Liver (tissue), 9 donors: ENCODE data around the gene SPSB1. TPM values are rescaled to one million over a fixed set of nuclear protein-coding genes. Genes with fewer than 3 reads are reported as not detected.
"Not testable (repeated sequence)": the region's sequence is repeated elsewhere in the genome, so short reads cannot be mapped to it uniquely, and the experiment has no call there.

Experiments
- DNase-seq: peaks from one replicate; pipeline ENCODE4 v3.0.0-alpha.2; 2017; ENCODE audit warnings: low spot score
- H3K27ac ChIP-seq, 2 donors: one replicate each; pipeline ENCODE4 v1.7.0; 2013; ENCODE audit warnings: inconsistent platforms in 2 of 2, low read length in 2 of 2, control low read depth in 1 of 2, low read depth in 1 of 2, mild to moderate bottlenecking in 1 of 2
- H3K27me3 ChIP-seq, 4 donors: one replicate each; pipeline versions ENCODE4 v1.6.1 to v1.7.0; 2013; ENCODE audit warnings: low read length in 3 of 4, inconsistent platforms in 1 of 4, mild to moderate bottlenecking in 1 of 4, moderate library complexity in 1 of 4; ENCODE audit not compliant: control insufficient read depth in 4 of 4, insufficient read depth in 4 of 4
- H3K36me3 ChIP-seq, 4 donors: one replicate each; pipeline versions ENCODE4 v1.6.1 to v1.7.0; 2013; ENCODE audit warnings: low read length in 3 of 4, mild to moderate bottlenecking in 3 of 4, low read depth in 1 of 4, moderate library complexity in 1 of 4; ENCODE audit not compliant: control insufficient read depth in 4 of 4, insufficient read depth in 3 of 4
- H3K4me1 ChIP-seq, 4 donors: one replicate each; pipeline versions ENCODE4 v1.6.1 to v1.7.0; 2013; ENCODE audit warnings: low read length in 3 of 4, mild to moderate bottlenecking in 3 of 4, moderate library complexity in 1 of 4; ENCODE audit not compliant: control insufficient read depth in 4 of 4, insufficient read depth in 4 of 4
- H3K4me3 ChIP-seq, 3 donors: one replicate each; pipeline versions ENCODE4 v1.6.1 to v1.7.0; 2013; ENCODE audit warnings: low read length in 3 of 3, control low read depth in 1 of 3, low read depth in 1 of 3, mild to moderate bottlenecking in 1 of 3
- H3K9ac ChIP-seq, 2 donors: one replicate each; pipeline ENCODE4 v1.7.0; 2013; ENCODE audit warnings: low read length in 2 of 2, mild to moderate bottlenecking in 2 of 2, moderate library complexity in 2 of 2, control low read depth in 1 of 2, low read depth in 1 of 2
- H3K9me3 ChIP-seq, 4 donors: one replicate each; pipeline versions ENCODE4 v1.6.1 to v1.7.0; 2013; ENCODE audit warnings: low read length in 3 of 4; ENCODE audit not compliant: control insufficient read depth in 4 of 4
- EGR1 ChIP-seq, 2 donors: IDR thresholded peaks; 2 replicates each; pipeline ENCODE4 v1.6.1; 2016 to 2018; ENCODE audit warnings: antibody characterized with exemption in 2 of 2, low read depth in 2 of 2
- FOXA1 ChIP-seq: IDR thresholded peaks from 2 replicates; pipeline ENCODE4 v1.6.1; 2016; ENCODE audit warnings: antibody characterized with exemption
- FOXA2 ChIP-seq: IDR thresholded peaks from 2 replicates; pipeline ENCODE4 v1.6.1; 2016; ENCODE audit warnings: antibody characterized with exemption
- GABPA ChIP-seq, 2 donors: IDR thresholded peaks in 1 of 2; conservative IDR thresholded peaks in 1 of 2; 2 replicates each; pipeline ENCODE4 v1.6.1; 2016; ENCODE audit warnings: antibody characterized with exemption in 2 of 2, mild to moderate bottlenecking in 1 of 2, moderate library complexity in 1 of 2
- HNF4A ChIP-seq, 2 donors: conservative IDR thresholded peaks; 2 replicates each; pipeline ENCODE4 v1.6.1; 2016; ENCODE audit warnings: antibody characterized with exemption in 2 of 2, mild to moderate bottlenecking in 2 of 2
- JUND ChIP-seq, 2 donors: IDR thresholded peaks; 2 replicates each; pipeline ENCODE4 v1.6.1; 2016; ENCODE audit warnings: antibody characterized with exemption in 2 of 2
- MAX ChIP-seq: IDR thresholded peaks from 2 replicates; pipeline ENCODE4 v1.6.1; 2016; ENCODE audit warnings: antibody characterized with exemption
- RAD21 ChIP-seq, 2 donors: IDR thresholded peaks; 2 replicates each; pipeline ENCODE4 v1.6.1; 2016; ENCODE audit warnings: antibody characterized with exemption in 2 of 2, mild to moderate bottlenecking in 2 of 2
- RXRA ChIP-seq, 2 donors: IDR thresholded peaks; 2 replicates each; pipeline ENCODE4 v1.6.1; 2017 to 2018; ENCODE audit warnings: antibody characterized with exemption in 2 of 2, mild to moderate bottlenecking in 1 of 2
- SP1 ChIP-seq: IDR thresholded peaks from 2 replicates; pipeline ENCODE4 v1.6.1; 2018; ENCODE audit warnings: antibody characterized with exemption, mild to moderate bottlenecking
- TAF1 ChIP-seq: conservative IDR thresholded peaks from 2 replicates; pipeline ENCODE4 v1.6.1; 2016; ENCODE audit warnings: antibody characterized with exemption, mild to moderate bottlenecking
- YY1 ChIP-seq: IDR thresholded peaks from 2 replicates; pipeline ENCODE4 v1.6.1; 2016; ENCODE audit warnings: antibody characterized with exemption, mild to moderate bottlenecking
- WGBS: extraction: QIAGEN DNeasy Blood & Tissue Kit; methylation state at CpG from one replicate; pipeline ENCODE4 v1.1.7; 2013; 5-methylcytosine and 5-hydroxymethylcytosine counted together
- polyA plus RNA-seq, 2 donors: library from polyadenylated mRNA; stranded (reverse) in 1 of 2; unstranded in 1 of 2; fragments of 200-250 nt in 1 of 2; fragments of >200 nt in 1 of 2; fragmentation: Nextera tagmentation in 1 of 2; extraction: Ambion mirVana in 1 of 2; gene quantifications; one replicate each; pipeline versions ENCODE4 v1.2.1 to v1.2.3, GENCODE V29; 2013 to 2015
- total RNA-seq, 2 donors: library from RNA; depleted of rRNA; stranded (reverse); fragments of >200 nt; gene quantifications; one replicate each; pipeline ENCODE4 v1.2.3, GENCODE V29; 2014
- TF ChIP-seq, protein P1 (sequence below): IDR thresholded peaks from 2 replicates; pipeline ENCODE4 v1.6.1; 2016; ENCODE audit warnings: antibody characterized with exemption, mild to moderate bottlenecking
- TF ChIP-seq, protein P2 (sequence below): IDR thresholded peaks from 2 replicates; pipeline ENCODE4 v1.6.1; 2016; ENCODE audit warnings: antibody characterized with exemption
- TF ChIP-seq, protein P3 (sequence below): IDR thresholded peaks from 2 replicates; pipeline ENCODE4 v1.6.1; 2016; ENCODE audit warnings: antibody characterized with exemption
- donor health status: healthy.
- donor health status: healthy.
- donor health status: healthy.
- donor health status: healthy.
- donor health status: healthy.

Gene SPSB1
- total and polyA plus RNA-seq, 4 donors: 4.1 to 22.6 (median 14.8) TPM

DNA sequence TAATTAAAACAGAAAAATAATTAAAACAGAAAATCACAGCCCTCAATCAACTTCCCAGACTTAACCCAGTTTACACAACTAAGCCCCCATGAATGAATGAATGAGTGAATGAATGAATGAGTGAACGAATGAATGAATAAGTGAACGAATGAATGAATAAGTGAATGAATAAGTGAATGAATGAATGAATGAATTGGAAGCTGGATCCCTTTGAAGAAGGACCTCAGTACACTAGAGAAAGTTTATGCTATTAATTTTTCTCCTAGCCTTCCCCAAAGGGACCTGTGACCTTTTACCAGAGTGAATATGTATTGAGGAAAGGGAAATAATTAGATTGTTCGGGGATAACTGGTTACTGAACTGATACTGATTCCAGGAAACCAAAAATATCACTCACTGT lies 5.6 kb downstream of the SPSB1 start:
- H3K4me3 ChIP-seq: no peak overlapping the region
- no peak for DNase-seq
- H3K9ac ChIP-seq: no peak overlapping the region
- 42% methylated on average over 3 of the region's 3 CpGs for WGBS
- H3K9me3 ChIP-seq: no peaks in the 10 kb centered on the region
- no peaks in the 10 kb centered on the region for H3K27me3 ChIP-seq
- peaks cover 0 to 15% (median 8%) of the 10 kb centered on the region in 4 donors for H3K4me1 ChIP-seq
- H3K27ac ChIP-seq: no peak overlapping the region
- no peak for TF ChIP-seq TAF1
- TF ChIP-seq GABPA (IDR thresholded peaks at IDR 0.05 in 1 of 2, conservative IDR thresholded peaks at IDR 0.05 in 1 of 2): no peak
- no peak for TF ChIP-seq HNF4A (conservative IDR thresholded peaks at IDR 0.05)
- TF ChIP-seq JUND (IDR thresholded peaks at IDR 0.05): no peak
- no peak for TF ChIP-seq EGR1 (IDR thresholded peaks at IDR 0.05; ENCODE audit: low read depth in 2 of 2)
- no peak for TF ChIP-seq FOXA1
- TF ChIP-seq, protein P1, sequence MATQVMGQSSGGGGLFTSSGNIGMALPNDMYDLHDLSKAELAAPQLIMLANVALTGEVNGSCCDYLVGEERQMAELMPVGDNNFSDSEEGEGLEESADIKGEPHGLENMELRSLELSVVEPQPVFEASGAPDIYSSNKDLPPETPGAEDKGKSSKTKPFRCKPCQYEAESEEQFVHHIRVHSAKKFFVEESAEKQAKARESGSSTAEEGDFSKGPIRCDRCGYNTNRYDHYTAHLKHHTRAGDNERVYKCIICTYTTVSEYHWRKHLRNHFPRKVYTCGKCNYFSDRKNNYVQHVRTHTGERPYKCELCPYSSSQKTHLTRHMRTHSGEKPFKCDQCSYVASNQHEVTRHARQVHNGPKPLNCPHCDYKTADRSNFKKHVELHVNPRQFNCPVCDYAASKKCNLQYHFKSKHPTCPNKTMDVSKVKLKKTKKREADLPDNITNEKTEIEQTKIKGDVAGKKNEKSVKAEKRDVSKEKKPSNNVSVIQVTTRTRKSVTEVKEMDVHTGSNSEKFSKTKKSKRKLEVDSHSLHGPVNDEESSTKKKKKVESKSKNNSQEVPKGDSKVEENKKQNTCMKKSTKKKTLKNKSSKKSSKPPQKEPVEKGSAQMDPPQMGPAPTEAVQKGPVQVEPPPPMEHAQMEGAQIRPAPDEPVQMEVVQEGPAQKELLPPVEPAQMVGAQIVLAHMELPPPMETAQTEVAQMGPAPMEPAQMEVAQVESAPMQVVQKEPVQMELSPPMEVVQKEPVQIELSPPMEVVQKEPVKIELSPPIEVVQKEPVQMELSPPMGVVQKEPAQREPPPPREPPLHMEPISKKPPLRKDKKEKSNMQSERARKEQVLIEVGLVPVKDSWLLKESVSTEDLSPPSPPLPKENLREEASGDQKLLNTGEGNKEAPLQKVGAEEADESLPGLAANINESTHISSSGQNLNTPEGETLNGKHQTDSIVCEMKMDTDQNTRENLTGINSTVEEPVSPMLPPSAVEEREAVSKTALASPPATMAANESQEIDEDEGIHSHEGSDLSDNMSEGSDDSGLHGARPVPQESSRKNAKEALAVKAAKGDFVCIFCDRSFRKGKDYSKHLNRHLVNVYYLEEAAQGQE: no peak
- no peak for TF ChIP-seq MAX
- TF ChIP-seq, protein P2, sequence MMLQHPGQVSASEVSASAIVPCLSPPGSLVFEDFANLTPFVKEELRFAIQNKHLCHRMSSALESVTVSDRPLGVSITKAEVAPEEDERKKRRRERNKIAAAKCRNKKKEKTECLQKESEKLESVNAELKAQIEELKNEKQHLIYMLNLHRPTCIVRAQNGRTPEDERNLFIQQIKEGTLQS: no peak
- TF ChIP-seq, protein P3, sequence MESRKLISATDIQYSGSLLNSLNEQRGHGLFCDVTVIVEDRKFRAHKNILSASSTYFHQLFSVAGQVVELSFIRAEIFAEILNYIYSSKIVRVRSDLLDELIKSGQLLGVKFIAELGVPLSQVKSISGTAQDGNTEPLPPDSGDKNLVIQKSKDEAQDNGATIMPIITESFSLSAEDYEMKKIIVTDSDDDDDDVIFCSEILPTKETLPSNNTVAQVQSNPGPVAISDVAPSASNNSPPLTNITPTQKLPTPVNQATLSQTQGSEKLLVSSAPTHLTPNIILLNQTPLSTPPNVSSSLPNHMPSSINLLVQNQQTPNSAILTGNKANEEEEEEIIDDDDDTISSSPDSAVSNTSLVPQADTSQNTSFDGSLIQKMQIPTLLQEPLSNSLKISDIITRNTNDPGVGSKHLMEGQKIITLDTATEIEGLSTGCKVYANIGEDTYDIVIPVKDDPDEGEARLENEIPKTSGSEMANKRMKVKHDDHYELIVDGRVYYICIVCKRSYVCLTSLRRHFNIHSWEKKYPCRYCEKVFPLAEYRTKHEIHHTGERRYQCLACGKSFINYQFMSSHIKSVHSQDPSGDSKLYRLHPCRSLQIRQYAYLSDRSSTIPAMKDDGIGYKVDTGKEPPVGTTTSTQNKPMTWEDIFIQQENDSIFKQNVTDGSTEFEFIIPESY: no peak
- TF ChIP-seq YY1: no peak
- no peak for TF ChIP-seq RXRA (IDR thresholded peaks at IDR 0.05)
- TF ChIP-seq FOXA2: no peak
- TF ChIP-seq SP1: no peak
- no peak for TF ChIP-seq RAD21 (IDR thresholded peaks at IDR 0.05)
- H3K36me3 ChIP-seq: peaks cover 0 to 10% (median 0%) of the 10 kb centered on the region in 4 donors

DNA sequence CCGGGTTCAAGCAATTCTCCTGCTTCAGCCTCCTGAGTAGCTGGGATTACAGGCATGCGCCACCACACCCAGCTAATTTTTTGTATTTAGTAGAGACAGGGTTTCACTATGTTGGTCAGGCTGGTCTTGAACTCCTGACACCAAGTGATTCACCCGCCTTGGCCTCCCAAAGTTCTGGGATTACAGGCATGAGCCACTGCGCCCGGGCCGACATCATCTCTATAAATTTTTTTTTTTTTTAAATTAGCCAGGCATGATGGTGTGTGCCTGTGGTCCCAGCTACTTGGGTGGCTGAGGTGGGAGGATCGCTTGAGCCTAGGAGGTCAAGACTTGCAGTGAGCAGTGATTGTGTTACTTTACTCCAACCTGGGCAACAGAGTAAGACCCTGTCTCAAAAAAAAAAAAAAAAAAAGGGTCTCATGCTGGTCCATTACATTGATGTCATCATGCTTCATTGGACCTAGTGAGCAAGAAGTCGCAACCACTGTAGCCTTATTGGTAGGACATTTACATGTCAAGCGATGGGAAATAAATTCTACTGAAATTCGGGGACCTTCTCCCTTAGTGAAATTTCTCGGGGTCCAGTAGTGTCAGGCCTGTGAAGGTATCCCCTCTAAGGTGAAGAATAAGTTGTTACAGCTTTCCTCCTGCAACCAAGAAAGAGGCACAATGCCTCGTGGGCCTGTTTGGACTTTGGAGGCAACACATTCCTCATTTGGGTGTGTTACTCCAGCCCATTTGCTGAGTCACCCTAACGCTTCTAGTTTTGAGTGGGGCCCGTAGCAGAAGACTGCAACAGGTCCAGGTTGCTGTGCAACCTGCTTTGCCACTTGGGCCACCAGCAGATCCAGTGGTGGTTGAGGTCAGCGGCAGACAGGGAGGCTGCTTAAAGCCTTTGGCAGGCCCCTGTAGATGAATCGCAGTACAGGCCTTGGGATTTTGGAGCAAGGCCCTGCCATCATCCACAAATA lies 7.2 kb downstream of the SPSB1 start:
- not testable (repeated sequence) for DNase-seq, H3K27ac ChIP-seq, H3K4me3 ChIP-seq, H3K27me3 ChIP-seq, H3K9ac ChIP-seq, H3K4me1 ChIP-seq, H3K9me3 ChIP-seq, H3K36me3 ChIP-seq
- WGBS: 91% methylated on average over 15 of the region's 16 CpGs
